K562 treated with DMSO at 1 percent for 12 hours (cell line): Measurements from ENCODE around the gene PLIN5. TPM values are rescaled to one million over a fixed set of nuclear protein-coding genes. Genes with fewer than 3 reads are reported as not detected.

Source experiments
- total RNA-seq: library from RNA; unstranded; fragments of 300-600 nt; gene quantifications from 2 replicates; pipeline ENCODE4 v1.2.3, GENCODE V29; 2022; ENCODE audit not compliant: insufficient read depth

Gene PLIN5
- 0.28 and 1.3 TPM in 2 replicates for total RNA-seq

DNA sequence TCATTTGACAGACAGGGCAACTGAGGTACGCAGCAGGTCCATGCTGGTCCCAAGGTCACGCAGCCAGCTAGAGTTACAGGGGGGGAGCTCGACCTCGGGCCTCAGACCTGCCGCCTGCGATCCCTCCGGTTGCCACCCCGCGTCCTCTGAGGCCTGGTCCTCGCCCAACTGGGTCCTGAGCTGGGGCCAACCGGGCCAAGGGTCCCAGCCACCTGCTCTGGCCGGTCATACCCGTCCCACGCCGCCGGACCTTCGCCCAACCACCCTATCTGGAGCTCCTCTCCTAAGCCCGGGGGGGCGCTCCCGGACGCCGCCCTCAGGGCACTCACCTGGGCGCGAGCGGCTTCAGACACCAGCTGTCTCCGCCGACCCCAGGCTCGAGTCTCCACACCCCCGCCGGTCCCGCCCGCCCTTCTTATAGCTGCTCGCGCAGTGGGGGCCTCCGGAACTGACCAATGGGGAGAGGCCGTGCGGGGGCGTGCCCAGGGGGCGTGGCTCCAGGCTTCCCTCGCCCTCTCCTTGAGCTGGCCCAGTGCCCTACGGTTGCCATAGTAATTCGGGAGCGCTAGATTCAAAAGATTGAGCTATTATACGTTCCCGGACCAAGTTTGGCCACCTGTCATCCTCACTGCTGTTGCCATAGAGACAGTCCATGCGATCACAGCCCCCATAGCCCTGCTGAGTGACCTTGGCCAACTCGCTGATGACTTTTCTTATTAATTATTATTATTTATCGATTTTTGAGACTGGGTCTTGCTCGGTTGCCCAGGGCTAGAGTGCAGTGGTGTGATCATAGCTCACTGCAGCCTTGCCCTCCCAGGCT lies at the start of gene PLIN5:
Gene PLIN5 (minus strand): TSS at position 389 of the 823 bp plus-strand sequence. CDS start 1,150 bp downstream, outside the sequence.

GRCh38 chr19:4559569-4559968 lies 24.5 kb upstream of the PLIN5 start, which contains the start of gene SEMA6B:
SEMA6B (minus strand) TSS chr19:4559684; CDS start chr19:4558457, 1,227 bp downstream.

DNA sequence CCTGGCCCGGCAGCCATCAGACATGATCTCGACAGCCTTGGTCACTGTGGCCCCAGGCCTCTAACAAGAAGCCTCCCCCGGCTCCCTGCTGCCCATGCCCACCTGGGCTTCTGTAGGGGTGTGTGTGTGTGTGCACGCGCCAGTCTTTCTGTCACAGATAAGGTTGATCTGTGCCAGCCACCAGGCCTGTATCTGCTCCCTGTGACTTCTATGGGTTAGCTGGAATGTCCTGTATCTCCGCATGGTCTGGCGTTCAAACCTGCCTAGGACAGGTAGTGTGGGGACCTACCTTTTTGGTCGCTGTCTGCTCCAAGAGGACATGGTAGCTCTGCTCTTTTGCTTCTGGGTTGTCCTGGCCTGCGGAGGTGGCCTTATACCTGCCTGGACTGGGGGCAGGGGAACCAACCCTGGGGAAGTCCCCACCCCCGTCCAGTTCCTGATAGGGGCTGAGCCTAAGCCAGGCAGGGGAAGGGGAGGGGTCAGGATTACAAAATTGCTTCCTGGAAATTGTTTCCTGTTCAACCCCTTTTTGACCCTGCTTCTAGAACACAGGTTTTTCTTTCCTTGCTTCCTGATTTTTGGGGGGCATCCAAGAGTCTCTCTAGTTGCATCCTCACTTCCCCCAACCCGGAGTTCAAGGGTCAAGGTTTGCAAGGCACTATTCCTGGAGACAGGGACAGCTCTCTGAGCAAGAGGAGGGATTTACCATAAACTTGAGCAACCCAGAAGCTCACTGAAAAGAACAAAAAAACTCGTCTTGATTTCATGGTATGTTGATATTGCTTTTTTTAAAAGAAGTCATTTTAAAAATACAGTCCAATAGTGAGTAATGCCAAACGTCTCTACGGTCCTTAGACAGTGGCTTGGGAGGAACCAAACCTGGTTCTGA lies 4.9 kb upstream of the PLIN5 start, which contains the start of gene LRG1:
Gene LRG1 (minus strand): TSS at position 344 of the 889 bp plus-strand sequence. CDS start 23 bp downstream, at position 321.

GRCh38 chr19:4518345-4519171 lies 16.5 kb downstream of the PLIN5 start, which contains the start of gene PLIN4:
PLIN4 (minus strand) TSS chr19:4518486; CDS start chr19:4518272, 214 bp downstream.

Other genes with a start within 250 kb of the PLIN5 start
- gene TMIGD2, start 232.8 kb downstream of the PLIN5 start, total RNA-seq, result not detected in 2 replicates
- gene FSD1, start 230.6 kb downstream of the PLIN5 start, total RNA-seq, result not detected in 2 replicates
- 1.5 and 5.0 TPM in 2 replicates for gene STAP2, start 196.4 kb downstream of the PLIN5 start, total RNA-seq
- gene MPND, start 191.7 kb downstream of the PLIN5 start, total RNA-seq, result 11.5 and 12.9 TPM in 2 replicates
- gene SH3GL1, start 134.7 kb downstream of the PLIN5 start, total RNA-seq, result 78.4 and 89.0 TPM in 2 replicates
- 46.1 and 85.8 TPM in 2 replicates for gene CHAF1A, start 132.6 kb downstream of the PLIN5 start, total RNA-seq
- 126 and 174 TPM in 2 replicates for gene UBXN6, start 77.4 kb downstream of the PLIN5 start, total RNA-seq
- gene HDGFL2, start 62.9 kb downstream of the PLIN5 start, total RNA-seq, result 47.7 and 49.5 TPM in 2 replicates
- 0.15 and 0.23 TPM in 2 replicates for gene PLIN4, start 16.7 kb downstream of the PLIN5 start, total RNA-seq
- 20.9 and 22.2 TPM in 2 replicates for gene LRG1, start 4.8 kb upstream of the PLIN5 start, total RNA-seq
- 3.0 TPM in 2 replicates for gene SEMA6B, start 24.5 kb upstream of the PLIN5 start, total RNA-seq
- 10.0 and 14.8 TPM in 2 replicates for gene TNFAIP8L1, start 104.3 kb upstream of the PLIN5 start, total RNA-seq
- gene MYDGF, start 135.1 kb upstream of the PLIN5 start, total RNA-seq, result 289 and 338 TPM in 2 replicates
- 21.4 and 59.0 TPM in 2 replicates for gene DPP9, start 188.6 kb upstream of the PLIN5 start, total RNA-seq